SH-SY5Y (cell line): ENCODE measurements around the gene EPS15.

Source experiments
- GATA2 ChIP-seq: IDR thresholded peaks from 2 replicates; pipeline ENCODE4 v1.6.1; 2011; ENCODE audit warnings: mild to moderate bottlenecking, low read depth, low read length
- GATA3 ChIP-seq: IDR thresholded peaks from 2 replicates; pipeline ENCODE4 v1.6.1; 2011; ENCODE audit warnings: low read depth, mild to moderate bottlenecking, low read length, moderate library complexity

The EPS15 gene

GRCh38 chr1:51351907-51352306, 167.2 kb downstream of the EPS15 start:
- no peak for TF ChIP-seq GATA3

GRCh38 chr1:51349862-51350261, 169.2 kb downstream of the EPS15 start:
- TF ChIP-seq GATA2 = no peak
- no peak for TF ChIP-seq GATA3

- no peak for TF ChIP-seq GATA3
- no peak for TF ChIP-seq GATA2
Observed at GRCh38 chr1:51348147-51348527, 170.9 kb downstream of the EPS15 start.

- TF ChIP-seq GATA3 = no peak
- no peak for TF ChIP-seq GATA2
Observed at GRCh38 chr1:51347398-51348146, 171.5 kb downstream of the EPS15 start.

GRCh38 chr1:51346086-51346942, 172.8 kb downstream of the EPS15 start:
- no peak for TF ChIP-seq GATA2

GRCh38 chr1:51345300-51345687, 173.8 kb downstream of the EPS15 start:
- no peak for TF ChIP-seq GATA3

GRCh38 chr1:51344602-51345299, 174.3 kb downstream of the EPS15 start:
- TF ChIP-seq GATA3 (no peak), GATA2 (no peak)

- no peak for TF ChIP-seq GATA3
- TF ChIP-seq GATA2 = no peak
Observed at GRCh38 chr1:51344276-51344601, 174.8 kb downstream of the EPS15 start.

GRCh38 chr1:51343624-51344023, 175.4 kb downstream of the EPS15 start:
- TF ChIP-seq GATA2 (no peak), GATA3 (no peak)

GRCh38 chr1:51342591-51343206, 176.4 kb downstream of the EPS15 start:
- TF ChIP-seq GATA3 = no peak

- TF ChIP-seq GATA3 (no peak), GATA2 (no peak)
Observed at GRCh38 chr1:51341876-51342496, 177.1 kb downstream of the EPS15 start.

GRCh38 chr1:51340380-51340779, 178.7 kb downstream of the EPS15 start:
- no peak for TF ChIP-seq GATA3
- TF ChIP-seq GATA2 = no peak

GRCh38 chr1:51336711-51337110, 182.4 kb downstream of the EPS15 start:
- TF ChIP-seq GATA3 = no peak
- TF ChIP-seq GATA2 = no peak

GRCh38 chr1:51336004-51336403, 183.1 kb downstream of the EPS15 start:
- TF ChIP-seq GATA3 = no peak
- no peak for TF ChIP-seq GATA2
